ENCODE results near the gene TRMT5.

DNA sequence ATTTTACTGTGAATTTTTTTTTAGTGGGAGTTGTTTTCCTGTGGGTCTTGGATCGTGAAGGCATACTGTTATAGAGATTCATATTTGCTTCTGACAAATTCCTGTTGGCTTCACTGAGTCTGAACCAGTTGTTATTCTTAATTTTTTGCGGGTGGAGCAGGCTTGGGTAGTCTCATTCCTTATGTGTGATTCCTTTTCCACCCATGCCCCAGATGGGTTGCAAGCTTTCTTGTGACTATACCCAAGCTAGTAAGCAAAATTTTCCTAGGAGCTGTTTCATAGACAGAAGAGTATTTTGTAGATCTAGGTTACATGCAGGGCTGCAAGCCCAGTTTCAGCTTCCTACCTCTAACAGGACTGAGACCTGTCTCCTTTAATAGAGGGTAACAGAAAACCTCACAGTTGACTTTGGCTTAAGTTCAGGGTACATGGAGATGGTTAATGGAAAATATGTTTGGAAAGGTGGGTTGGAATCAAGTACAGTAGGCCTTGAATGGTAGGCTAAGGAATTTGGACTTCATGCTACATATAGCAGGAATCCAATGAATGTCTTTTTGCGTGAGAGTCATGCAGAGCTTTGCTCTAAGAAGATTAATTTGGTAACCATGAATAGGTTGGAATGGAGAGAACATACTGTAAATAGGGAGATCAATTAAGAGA lies 29.0 kb downstream of the TRMT5 start:
- TF ChIP-seq, protein P1, sequence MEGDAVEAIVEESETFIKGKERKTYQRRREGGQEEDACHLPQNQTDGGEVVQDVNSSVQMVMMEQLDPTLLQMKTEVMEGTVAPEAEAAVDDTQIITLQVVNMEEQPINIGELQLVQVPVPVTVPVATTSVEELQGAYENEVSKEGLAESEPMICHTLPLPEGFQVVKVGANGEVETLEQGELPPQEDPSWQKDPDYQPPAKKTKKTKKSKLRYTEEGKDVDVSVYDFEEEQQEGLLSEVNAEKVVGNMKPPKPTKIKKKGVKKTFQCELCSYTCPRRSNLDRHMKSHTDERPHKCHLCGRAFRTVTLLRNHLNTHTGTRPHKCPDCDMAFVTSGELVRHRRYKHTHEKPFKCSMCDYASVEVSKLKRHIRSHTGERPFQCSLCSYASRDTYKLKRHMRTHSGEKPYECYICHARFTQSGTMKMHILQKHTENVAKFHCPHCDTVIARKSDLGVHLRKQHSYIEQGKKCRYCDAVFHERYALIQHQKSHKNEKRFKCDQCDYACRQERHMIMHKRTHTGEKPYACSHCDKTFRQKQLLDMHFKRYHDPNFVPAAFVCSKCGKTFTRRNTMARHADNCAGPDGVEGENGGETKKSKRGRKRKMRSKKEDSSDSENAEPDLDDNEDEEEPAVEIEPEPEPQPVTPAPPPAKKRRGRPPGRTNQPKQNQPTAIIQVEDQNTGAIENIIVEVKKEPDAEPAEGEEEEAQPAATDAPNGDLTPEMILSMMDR (IDR thresholded peaks at IDR 0.05; ENCODE audit: poor library complexity) = no peak
- TF ChIP-seq EZH2 (IDR thresholded peaks at IDR 0.05; ENCODE audit: borderline replicate concordance) (no peak), EZH2phosphoT487 (IDR thresholded peaks at IDR 0.05; ENCODE audit: low read depth, severe bottlenecking, unreplicated experiment) (no peak)

All from hepatocyte (in vitro differentiated cells).